Measurements from ENCODE around the gene RFC3. TPM values are rescaled to one million over a fixed set of nuclear protein-coding genes. Genes with fewer than 3 reads are reported as not detected.

Gene RFC3
- total and polyA plus RNA-seq, 2 experiments from 2014 or later: 6.8 to 14.2 TPM

- no peaks in the 10 kb centered on the region for H4K20me1 ChIP-seq (ENCODE audit: insufficient read depth, poor library complexity, severe bottlenecking)
- 100% methylated on average over 1 of the region's 1 CpG for WGBS (ENCODE audit: low lambda C conversion rate, missing lambda C conversion rate)
- no peaks in the 10 kb centered on the region for H3K9me2 ChIP-seq (replicated peaks; ENCODE audit: insufficient read depth)
- DNase-seq (ENCODE audit: low spot score): no peak
- H3K9me3 ChIP-seq (ENCODE audit: low read depth): no peaks in the 10 kb centered on the region
- TF ChIP-seq EZH2phosphoT487 (IDR thresholded peaks at IDR 0.05; ENCODE audit: low read depth, severe bottlenecking, unreplicated experiment) (no peak), CTCF (IDR thresholded peaks at IDR 0.05; ENCODE audit: poor library complexity) (no peak), EZH2 (IDR thresholded peaks at IDR 0.05; ENCODE audit: borderline replicate concordance) (no peak)
- H3K27ac ChIP-seq: no peak overlapping the region
- no peak overlapping the region for H3K4me2 ChIP-seq
- H3K4me1 ChIP-seq (ENCODE audit: insufficient read depth): peaks cover 3% of the 10 kb centered on the region
- H3K79me2 ChIP-seq: no peaks in the 10 kb centered on the region
- H3K27me3 ChIP-seq: no peaks in the 10 kb centered on the region
- H3K36me3 ChIP-seq (replicated peaks; ENCODE audit: insufficient read depth, low read depth): no peaks in the 10 kb centered on the region
- no peak overlapping the region for H2AFZ ChIP-seq
- no peak overlapping the region for H3K4me3 ChIP-seq
Observed at GRCh38 chr13:33784738-33785137, 33.2 kb upstream of the RFC3 start.

DNA sequence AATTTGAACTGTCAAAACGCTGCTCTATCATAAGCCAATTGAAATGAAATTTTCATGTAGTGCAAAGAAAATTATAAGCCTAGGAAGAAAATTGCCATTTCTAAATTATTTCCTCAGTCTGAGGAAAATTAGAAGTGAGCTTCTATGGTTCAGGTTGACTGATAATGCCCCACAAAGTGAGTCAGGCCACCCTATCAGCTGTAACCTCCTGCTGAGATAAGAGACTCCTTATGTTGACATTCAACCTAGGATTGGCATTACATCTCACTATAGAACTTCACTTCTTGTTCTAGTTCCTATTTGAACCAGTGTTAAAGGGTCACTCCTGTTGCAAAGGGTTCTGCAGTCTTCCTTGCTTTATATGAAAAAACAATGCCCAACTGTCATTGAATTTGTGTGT lies 32.6 kb upstream of the RFC3 start:
- H3K36me3 ChIP-seq (replicated peaks; ENCODE audit: insufficient read depth, low read depth): no peaks in the 10 kb centered on the region
- no peak overlapping the region for H3K4me2 ChIP-seq
- H3K4me1 ChIP-seq (ENCODE audit: insufficient read depth): peaks cover 3% of the 10 kb centered on the region
- 97% methylated on average over 1 of the region's 1 CpG for WGBS (ENCODE audit: low lambda C conversion rate, missing lambda C conversion rate)
- H3K9me3 ChIP-seq (ENCODE audit: low read depth): no peaks in the 10 kb centered on the region
- no peaks in the 10 kb centered on the region for H4K20me1 ChIP-seq (ENCODE audit: insufficient read depth, poor library complexity, severe bottlenecking)
- H3K27me3 ChIP-seq: no peaks in the 10 kb centered on the region
- no peaks in the 10 kb centered on the region for H3K9me2 ChIP-seq (replicated peaks; ENCODE audit: insufficient read depth)
- no peaks in the 10 kb centered on the region for H3K79me2 ChIP-seq
- no peak overlapping the region for H3K4me3 ChIP-seq
- DNase-seq (ENCODE audit: low spot score): no peak
- no peak for TF ChIP-seq CTCF (IDR thresholded peaks at IDR 0.05; ENCODE audit: poor library complexity)
- no peak for TF ChIP-seq EZH2phosphoT487 (IDR thresholded peaks at IDR 0.05; ENCODE audit: low read depth, severe bottlenecking, unreplicated experiment)
- no peak for TF ChIP-seq EZH2 (IDR thresholded peaks at IDR 0.05; ENCODE audit: borderline replicate concordance)
- H3K27ac ChIP-seq: no peak overlapping the region
- no peak overlapping the region for H2AFZ ChIP-seq

DNA sequence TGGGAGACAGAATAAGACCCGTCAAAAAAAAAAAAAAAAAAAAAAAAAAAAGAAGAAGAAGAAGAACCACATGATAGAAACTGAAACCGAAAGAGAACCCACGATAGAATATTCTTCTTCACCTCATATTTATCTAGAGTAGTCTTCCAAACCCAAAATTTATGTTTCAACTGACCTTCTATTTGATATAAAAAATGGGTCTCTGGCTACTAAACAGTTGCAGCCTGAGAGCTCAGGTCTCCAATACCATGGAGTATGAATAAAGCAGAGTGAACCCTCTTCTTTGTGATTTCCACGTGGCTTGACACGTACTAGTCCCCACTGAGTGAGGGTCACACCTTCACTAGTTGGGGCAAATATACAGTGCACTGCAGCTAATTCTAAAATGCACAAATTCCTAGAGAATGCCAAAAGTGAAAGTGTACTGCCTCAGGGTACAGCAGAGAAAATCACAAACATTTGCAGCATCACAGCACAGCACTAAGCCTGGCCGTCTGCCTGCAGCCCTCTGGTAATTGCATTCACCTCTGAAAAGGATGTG lies 30.8 kb upstream of the RFC3 start:
- H3K36me3 ChIP-seq (replicated peaks; ENCODE audit: insufficient read depth, low read depth): no peaks in the 10 kb centered on the region
- no peak for TF ChIP-seq CTCF (IDR thresholded peaks at IDR 0.05; ENCODE audit: poor library complexity)
- TF ChIP-seq EZH2phosphoT487 (IDR thresholded peaks at IDR 0.05; ENCODE audit: low read depth, severe bottlenecking, unreplicated experiment): no peak
- TF ChIP-seq EZH2 (IDR thresholded peaks at IDR 0.05; ENCODE audit: borderline replicate concordance): no peak

More for the DNA sequence above, 30.8 kb upstream of the RFC3 start:
- Histone ChIP-seq H3K9me2 (replicated peaks; ENCODE audit: insufficient read depth) (no peaks in the 10 kb centered on the region), H3K4me3 (no peak overlapping the region), H3K4me1 (ENCODE audit: insufficient read depth) (peaks cover 3% of the 10 kb centered on the region), H4K20me1 (ENCODE audit: insufficient read depth, poor library complexity, severe bottlenecking) (no peaks in the 10 kb centered on the region), H3K27me3 (no peaks in the 10 kb centered on the region), H3K9me3 (ENCODE audit: low read depth) (no peaks in the 10 kb centered on the region), H3K79me2 (no peaks in the 10 kb centered on the region), H3K4me2 (no peak overlapping the region), H2AFZ (no peak overlapping the region), H3K27ac (no peak overlapping the region)
- no peak for DNase-seq (ENCODE audit: low spot score)
- WGBS (ENCODE audit: low lambda C conversion rate, missing lambda C conversion rate): 64% methylated on average over 5 of the region's 6 CpGs
